Stimulated activated CD8-positive, alpha-beta memory T cell treated with anti-CD3 and anti-CD28 coated beads, Interleukin-4, amount 100 ng/mL, for 48 hours (primary cell): ENCODE measurements around the gene SLC9A4.

Experiments
- DNase-seq: peaks from one replicate; pipeline ENCODE4 v3.0.0-alpha.2; 2020

SLC9A4 gene

DNA sequence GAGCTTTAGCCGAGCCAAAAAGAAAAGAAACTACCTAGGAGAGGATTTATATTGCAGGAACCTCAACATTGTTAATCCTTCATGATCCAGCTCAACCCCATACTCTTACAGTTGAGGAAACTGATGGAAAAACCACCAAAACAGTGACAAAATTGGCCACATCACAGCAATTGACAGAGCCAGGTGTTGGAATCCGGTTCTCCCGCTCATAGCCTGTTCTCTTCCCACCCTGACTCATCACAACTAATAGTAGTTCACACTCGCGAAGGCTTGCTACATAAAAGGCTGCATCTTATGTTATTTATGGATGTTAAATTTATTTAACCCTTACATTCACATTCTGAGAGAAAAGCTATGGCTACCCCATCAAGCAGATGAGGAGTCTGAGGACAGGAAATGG is 33.7 kb downstream of the SLC9A4 start:
- DNase-seq, result no peak

DNA sequence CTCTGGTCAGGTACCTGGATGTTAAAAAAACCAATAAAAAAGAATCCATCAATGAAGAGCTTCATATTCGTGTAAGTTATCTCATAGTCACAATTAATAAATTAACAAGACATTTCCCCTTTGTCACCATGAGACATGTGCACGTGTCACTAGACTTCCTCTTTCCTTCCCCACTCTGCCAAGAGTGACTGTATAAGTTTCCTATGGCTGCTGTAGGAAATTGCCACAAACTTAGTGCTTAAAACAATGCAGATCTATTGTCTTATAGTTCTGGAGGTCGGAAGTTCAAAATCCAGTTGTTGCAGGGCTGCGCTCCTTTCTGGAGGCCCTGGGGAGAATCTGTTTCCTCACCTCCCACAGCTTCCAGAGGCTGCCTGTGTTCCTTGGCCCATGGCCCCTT is 35.8 kb downstream of the SLC9A4 start:
- DNase-seq, result no peak

DNA sequence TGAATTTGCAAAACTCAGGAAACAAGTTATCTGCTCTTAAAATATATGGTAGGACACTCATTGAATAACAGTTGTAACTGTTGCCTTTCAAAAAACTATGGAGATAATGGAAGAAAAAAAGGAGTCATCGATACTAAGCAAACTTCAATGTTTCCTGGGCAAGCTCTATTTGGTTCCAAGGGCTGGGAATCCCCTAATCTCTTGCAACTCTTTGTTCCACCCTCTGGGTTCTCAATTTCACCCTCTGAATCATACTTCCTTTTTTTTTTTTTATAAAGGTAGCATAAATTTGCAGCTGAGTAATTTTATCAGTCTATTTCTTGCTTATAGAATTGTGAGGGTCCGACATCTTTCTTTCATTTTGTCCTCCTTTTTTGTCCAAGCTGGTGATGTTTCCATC is 36.7 kb downstream of the SLC9A4 start:
- DNase-seq, result no peak

DNA sequence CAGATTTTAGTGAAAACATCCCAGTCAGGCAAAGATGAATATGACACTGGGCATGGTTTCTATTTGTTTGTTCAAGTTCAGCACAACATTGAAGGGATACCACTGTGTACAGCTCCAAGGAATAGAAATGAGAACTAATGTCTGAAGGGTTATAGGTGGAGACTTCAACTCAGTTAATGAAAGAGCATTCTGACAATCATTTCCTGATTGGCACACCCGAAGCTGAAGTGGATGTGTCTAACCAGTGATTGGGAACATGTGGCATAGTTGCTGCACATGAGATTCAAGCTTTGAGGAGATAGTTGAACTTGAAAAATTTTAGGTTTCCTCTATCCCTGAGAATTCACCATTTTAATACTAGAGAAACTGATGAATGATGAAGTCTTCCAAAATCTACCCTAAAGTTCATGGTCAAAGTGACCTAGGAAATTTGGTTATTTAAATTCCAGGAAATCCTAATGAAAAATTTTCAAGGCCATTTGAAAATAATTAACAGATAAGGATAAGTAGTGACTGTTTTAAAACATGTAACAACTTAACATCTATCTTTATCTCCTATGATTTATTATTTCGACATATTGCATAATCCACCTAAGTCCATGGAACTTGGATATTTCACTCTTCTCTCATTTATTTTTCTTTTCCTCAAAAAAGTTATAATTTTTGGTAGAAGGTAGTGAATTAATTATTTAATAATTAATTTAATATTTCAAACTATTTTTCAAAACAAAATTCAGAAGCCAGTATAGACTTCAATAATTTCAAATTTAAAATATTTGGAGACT is 38.0 kb downstream of the SLC9A4 start:
- no peak for DNase-seq

DNA sequence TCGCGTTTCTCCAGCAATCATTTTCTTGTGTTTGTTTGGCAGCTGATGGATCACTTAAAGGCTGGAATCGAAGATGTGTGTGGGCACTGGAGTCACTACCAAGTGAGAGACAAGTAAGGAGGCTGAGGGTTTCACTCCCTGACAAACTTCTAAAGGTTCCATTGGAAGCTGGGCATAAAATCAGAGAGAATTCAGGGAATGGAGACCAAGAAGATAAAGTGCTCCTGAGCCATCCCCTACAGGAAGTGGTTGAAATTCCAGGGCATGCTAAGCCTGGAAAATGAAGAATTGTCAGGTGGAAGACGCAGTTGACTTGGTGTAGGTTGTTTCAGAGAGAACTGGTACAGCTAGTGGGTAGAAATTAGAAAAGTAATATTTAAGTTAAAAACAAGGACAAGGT is 39.1 kb downstream of the SLC9A4 start:
- DNase-seq, result no peak

DNA sequence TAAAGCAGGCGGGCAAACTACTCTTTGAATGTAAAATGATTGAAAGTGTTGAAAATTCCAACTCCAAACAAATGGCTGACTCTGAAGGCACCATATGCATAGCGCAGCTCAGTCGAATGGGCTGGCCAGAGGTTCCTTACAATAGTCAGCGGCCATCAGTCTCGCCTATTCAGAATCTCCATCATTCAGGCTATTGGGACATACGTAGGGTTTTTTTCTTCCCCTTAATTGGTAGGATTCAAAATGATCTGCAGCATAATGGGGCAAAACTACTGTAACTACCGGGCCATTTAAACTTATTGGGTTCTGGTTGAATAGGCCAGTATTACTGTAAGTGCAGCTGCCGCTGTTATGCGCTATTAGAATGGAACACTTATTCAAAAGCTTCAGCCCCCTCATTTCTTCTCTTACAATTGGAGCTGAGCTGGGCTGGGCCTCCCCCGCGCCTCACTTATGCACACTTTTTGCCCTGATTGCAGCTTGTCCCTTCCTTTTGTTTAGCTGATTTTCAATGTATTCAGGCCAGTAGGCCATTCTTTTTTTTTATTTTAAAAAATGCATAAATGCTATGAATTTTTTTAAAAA is 40.4 kb downstream of the SLC9A4 start:
- DNase-seq, result no peak

DNA sequence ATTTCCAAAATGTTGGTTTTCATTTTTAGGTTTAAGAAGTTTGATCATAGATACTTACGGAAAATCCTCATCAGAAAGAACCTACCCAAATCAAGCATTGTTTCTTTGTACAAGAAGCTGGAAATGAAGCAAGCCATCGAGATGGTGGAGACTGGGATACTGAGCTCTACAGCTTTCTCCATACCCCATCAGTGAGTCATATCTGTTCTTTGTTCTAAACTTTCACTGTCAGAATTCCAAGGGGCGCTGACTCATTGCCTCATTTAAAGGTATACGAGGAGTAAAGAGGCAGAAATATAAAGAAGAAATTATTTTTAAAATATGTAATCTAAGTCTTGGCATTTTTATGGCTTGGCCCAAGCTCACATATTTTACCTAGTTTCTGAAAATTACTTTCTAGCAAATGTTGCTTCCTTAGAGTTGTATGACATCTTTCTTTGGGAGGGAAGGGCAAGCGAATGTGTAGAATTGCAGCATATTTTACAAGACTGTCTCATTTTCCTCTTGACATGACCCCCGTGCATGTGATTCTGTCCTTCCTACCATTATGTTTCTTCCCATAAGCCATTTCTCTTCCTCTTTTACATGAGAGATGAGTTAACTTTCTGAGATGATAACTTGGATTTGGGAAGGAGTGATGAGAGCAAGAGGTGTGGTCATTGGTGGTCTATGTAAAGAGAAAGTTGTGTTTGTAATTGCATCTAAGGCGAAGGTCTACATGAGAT is 41.2 kb downstream of the SLC9A4 start:
- DNase-seq, result no peak

DNA sequence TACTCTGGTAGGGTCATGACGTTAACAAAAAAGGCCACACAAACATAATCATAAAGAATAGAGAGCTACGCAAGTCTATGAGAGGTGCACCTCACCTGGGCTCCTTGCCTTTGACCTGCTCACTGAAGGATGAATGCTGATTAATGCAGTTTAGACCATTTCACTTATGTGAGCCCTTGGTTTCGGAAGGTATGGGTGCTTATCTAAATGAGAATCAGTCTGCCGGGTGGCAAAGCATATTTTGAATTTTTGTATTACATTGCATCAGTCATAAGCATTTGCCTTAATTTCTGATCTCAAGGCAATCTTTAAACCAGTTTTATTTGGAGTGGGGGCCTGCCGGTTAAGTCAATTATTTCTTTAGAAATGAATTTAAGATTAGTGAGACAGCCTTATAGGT is 42.8 kb downstream of the SLC9A4 start:
- DNase-seq, result no peak

DNA sequence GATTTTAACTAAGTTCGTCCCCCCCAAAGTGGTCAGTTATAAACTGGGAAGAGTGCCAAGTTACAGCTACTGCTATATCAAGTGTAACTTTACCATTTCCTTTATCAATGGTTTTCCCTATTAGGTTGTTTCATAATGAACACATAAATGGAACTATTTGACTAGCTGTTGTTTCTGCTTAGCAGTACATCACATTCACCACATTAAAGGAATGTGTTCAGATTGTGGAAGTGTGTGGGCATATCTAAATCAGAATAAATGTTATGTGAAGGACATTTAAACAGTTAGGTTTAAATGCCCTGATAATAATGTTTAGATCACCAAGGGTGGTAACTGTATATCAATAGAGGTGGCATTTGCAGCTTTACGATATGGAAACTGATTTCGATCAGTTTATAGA is 45.1 kb downstream of the SLC9A4 start:
- DNase-seq, result no peak

DNA sequence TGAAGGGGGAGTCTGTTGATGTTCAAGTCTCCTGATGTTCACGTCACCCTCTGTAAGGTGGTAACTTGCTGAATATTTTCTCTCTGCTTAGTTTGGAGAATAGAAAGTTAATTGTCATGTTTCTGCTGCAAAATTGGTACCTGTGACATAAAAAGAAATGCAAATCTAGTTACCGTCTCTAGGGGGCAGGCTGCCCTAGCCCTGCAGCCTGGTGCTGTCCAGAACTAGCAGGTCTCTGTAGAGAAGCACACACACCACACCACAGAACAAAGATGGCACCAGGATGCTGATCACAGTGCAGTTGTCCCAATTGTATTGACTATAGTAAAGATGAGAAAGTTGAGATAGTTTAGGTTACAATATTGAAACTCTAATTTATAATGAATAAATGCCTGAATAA is 47.0 kb downstream of the SLC9A4 start:
- no peak for DNase-seq

DNA sequence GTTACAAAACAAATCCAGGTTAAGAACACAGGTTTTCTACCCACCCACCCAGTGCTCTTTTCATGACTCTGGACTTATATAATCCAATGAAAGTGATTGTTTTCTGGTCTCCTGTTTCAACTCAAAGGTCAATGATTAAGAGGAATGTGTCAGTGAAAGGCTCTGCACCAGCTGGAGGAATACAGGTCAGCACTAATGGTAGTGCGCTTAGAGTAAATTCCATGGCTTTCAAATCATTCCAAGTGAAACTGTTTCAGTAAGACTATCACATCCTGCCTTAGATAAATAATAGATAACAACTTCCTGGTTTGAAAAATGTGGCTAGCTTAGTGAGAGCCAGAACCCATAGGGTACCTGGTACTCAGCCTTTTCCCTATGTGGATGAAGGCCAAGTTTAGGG is 47.8 kb downstream of the SLC9A4 start:
- DNase-seq, result no peak

DNA sequence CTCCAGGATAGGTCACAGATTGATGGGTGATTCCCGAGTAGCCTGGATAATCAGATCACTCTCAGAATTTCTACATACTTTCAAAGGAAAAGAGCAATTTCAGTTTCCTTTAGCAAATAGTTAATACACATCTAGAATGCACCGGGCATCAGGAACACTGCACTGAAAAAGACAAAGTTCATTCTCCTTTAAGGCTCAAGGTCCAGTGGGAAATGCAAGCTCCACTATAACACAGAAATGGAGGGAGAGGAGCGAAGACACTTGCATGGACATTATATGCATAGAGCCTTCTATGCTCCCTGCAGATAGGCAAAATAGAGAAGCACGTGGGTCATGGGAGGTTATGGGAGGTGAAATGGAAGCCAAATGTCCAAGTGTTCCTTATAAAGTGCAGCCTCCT is 49.1 kb downstream of the SLC9A4 start:
- no peak for DNase-seq

DNA sequence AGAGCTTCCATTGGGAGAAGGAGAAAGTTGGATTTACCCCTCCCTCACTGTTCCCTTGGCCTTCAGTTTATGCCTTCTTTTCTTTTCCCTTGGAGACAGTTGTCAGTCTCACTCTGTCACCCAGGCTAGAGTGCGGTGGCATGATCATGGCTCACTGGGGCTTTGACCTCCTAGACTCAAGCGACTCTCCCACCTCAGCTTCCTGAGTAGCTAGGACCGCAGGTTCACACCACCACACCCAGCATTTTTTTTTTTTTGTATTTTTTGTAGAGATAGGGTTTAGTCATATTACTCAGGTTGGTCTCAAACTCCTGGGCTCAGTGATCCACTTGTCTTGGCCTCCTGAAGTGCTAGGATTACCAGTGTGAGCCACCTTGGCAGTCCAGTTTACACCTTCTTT is 49.9 kb downstream of the SLC9A4 start:
- DNase-seq, result no peak

DNA sequence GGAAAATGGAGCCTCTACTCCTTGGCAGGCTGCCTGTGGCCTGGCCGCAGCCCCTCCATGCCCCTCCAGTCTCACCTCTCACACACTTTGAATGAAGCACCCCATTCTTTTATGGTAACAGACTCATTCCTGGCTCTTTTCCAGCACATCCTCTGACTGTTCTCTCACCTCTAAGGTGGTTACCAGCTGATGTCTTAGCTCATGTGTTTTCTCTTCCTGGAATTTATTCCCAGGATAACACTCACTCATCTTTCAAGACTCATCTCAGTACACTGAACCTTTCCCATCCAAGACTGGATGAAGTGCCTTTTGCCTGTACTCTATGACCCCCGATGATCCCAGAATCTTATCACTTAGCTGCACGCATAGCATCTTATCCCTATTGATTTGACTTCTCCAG is 50.6 kb downstream of the SLC9A4 start:
- no peak for DNase-seq

DNA sequence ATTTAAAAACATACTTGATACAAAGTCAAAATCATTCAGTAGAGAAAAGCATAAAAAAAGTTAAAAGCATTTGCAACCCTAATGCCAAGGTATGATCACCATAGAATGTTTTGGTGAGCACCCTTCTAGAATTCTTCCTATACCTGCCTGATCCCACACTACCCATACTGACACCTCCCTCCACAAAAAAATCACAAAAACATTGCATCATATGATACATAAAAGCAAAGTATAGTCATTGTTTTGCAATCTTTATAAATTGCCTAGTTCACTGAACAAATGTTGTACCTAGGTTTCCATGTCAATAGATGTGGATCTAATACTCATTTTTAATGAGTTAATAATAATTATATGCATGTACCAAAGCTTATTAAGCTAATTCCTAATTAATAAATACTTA is 54.1 kb downstream of the SLC9A4 start:
- DNase-seq, result no peak

DNA sequence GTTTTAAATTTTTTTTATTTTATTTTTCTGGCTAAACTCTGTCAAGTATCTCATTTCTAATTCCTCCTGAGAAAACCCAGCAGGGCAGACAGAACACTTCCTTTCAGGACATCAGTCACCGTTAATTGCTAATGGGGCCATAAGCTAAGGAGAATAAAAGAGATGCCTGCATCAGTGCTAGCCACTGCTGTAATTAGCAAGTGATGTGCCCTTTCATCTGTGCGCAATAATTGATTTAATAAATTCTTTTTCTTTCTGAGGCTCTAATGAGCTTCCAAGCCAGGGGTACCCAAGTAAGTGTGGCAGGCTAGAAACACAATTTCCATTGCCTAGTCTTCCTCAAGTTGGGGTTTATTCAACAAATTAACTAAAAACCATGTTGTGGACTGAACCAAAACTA is 65.5 kb downstream of the SLC9A4 start:
- DNase-seq, result no peak

DNA sequence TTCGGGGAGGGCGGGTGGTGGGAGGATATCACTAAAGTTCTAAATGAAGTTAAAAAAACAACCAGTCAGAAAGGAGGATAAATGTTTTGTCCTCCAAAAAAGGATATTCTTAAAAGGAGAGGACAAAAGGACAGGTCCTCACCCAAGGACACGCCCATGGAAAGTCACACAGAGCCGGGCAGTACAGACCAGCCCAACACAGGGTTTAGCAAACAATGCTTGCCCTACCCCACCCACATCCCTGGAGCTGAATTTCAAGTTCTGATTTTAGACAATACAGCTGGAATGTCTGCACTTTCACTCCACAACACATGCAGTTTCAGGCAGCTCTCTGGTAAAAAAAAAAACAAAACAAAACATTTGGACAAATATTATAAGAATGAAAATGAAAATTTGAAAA is 67.9 kb downstream of the SLC9A4 start:
- no peak for DNase-seq

DNA sequence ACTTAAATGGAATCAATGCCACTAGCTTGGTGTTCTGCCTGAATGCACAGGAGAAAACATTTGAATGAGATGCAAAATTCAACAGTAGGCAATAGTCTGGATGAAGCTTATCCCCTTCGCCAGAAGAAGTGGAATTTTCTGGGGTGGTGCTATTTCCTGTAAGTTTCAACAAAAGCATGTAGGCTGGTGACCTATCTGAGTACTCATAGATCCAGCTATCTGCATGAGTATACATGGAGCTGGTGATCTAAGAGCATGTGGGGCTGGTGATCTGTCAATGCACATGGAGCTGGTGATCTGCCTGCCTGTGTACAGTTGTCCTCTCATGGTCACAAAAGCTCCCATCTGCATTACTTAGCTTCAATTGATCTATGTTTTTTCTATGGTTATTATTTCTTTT is 71.2 kb downstream of the SLC9A4 start:
- DNase-seq, result no peak

DNA sequence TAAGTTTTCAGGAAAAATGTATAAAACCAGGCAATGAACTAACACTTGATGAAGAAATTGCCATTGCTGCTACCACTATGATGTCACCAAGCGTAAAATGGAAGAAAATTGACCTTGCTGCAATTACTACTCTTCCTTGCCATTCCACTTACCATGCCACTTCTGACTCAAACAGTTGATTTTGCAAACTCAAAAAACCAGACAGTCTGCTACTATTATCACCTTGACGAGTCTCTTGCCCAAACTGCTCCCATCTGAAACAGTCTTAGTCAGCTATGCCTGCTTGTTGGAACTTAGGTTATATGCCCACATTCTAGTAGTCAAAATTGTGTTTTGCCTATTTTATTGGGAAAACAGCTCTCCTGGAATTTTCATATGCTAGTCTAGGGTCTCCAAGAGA is 74.4 kb downstream of the SLC9A4 start:
- no peak for DNase-seq

DNA sequence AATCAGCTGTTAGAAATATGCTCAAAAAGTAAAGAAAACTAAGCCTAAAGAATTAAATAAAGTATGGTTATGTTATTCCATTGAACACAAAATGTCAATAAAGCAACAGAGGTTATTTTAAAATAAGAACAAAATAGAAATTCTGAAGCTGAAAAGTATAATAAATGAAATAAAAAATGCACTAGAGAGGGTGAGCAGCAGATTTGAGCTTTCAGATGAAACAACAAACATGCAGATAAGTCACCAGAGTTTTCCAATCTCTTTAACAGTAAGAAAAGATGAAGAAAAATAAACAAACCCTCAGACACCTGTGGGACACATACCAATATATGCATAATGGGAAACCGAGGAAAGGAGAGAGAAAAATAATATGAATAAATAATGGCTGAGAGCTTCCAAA is 76.0 kb downstream of the SLC9A4 start:
- DNase-seq, result no peak

DNA sequence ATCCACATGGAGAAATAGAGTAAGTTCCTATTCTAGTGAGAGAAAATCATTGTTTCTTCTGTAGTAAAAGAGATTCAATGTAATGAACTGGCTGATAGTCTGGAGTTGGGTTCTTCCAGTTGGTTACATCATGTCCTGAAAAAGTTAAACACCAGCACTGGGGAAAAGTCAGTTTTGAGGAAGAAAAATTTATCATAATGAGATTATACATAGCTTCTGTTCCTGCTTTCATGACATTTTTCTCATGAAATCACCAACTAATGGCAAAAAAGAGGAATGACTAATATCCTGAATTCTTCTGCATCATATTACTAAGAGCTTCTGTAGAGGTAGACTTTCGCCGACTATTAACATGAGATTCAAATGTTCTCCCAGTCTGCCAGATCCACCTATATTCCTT is 77.1 kb downstream of the SLC9A4 start:
- DNase-seq, result no peak

DNA sequence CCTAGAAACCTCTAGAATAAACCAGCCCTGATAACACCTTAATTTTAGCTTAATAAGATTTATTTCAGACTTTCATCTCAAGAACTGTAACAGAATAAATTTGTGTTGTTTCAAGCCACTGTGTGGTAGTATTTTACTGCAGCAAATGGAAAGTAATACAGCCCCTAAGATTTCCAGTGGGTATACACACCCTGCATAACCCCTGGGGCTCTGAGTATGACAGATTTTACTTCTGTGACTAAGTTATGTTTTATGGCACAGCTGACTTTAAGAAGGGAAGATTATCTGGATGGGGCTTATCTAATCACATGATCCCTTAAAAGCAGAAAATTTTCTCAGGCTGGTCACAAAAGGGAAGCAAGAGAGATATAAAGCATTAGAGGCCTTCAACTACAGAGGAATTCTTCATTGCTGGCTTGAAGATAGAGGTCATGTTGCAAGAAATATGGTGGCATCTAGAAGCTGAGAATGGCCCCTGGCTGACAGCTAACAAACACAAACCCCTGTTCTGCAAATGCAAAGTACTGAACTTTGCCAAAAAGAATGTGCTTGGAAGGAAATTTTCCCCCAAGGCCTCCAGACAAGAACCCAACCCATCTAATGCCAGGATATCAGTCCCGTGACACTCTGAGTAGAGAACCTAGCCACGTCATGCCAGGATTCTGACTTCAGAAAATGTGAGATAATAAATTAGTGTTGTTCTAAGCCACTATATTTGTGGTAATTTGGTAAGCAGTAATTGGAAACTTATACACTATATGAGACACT is 78.5 kb downstream of the SLC9A4 start:
- no peak for DNase-seq

DNA sequence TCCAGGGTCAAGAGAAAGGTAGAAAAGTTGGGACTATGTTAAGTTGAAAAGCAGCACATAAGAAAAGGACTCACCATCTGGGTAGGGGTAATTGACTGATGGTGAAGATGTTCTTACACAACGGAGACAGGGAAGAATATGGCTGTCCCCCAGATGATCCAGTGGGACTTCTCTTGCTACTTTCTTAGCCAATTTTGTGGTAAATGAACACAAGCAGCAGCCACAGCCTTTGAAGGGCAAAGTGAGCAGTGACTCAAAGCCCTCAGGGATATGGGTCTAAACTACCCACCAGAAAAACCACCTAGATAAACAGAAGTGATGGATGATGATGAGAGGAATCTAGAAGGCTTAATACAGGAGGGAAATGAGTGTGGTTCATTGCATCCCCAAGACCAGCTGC is 80.6 kb downstream of the SLC9A4 start:
- DNase-seq, result no peak

DNA sequence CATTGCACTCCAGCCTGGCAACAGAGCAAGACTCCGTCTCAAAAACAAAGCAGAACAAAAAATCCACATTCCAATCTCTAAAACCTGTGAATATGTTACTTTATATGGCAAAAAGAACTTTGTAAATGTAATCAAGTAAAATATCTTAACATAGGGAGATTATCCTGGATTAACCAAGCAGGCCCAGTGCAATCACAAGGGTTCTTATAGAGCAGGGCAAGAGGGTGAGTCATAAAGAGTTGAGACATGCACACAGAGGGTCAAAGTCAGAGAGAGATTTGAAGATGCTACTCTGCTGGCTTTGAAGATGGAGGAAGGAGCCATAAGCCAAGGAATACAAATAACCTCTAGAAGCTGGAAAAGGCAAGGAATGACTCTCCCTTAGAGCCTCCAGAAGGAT is 85.4 kb downstream of the SLC9A4 start:
- no peak for DNase-seq
